Liver (tissue), 9 donors: Measurements from ENCODE around the gene CSNK1G1. TPM values are rescaled to one million over a fixed set of nuclear protein-coding genes. Genes with fewer than 3 reads are reported as not detected.

Experiments
- DNase-seq: peaks from one replicate; pipeline ENCODE4 v3.0.0-alpha.2; 2017; ENCODE audit warnings: low spot score
- H3K27ac ChIP-seq, 2 donors: one replicate each; pipeline ENCODE4 v1.7.0; 2013; ENCODE audit warnings: inconsistent platforms in 2 of 2, low read length in 2 of 2, control low read depth in 1 of 2, low read depth in 1 of 2, mild to moderate bottlenecking in 1 of 2
- H3K27me3 ChIP-seq, 4 donors: one replicate each; pipeline versions ENCODE4 v1.6.1 to v1.7.0; 2013; ENCODE audit warnings: low read length in 3 of 4, inconsistent platforms in 1 of 4, mild to moderate bottlenecking in 1 of 4, moderate library complexity in 1 of 4; ENCODE audit not compliant: control insufficient read depth in 4 of 4, insufficient read depth in 4 of 4
- H3K36me3 ChIP-seq, 4 donors: one replicate each; pipeline versions ENCODE4 v1.6.1 to v1.7.0; 2013; ENCODE audit warnings: low read length in 3 of 4, mild to moderate bottlenecking in 3 of 4, low read depth in 1 of 4, moderate library complexity in 1 of 4; ENCODE audit not compliant: control insufficient read depth in 4 of 4, insufficient read depth in 3 of 4
- H3K4me1 ChIP-seq, 4 donors: one replicate each; pipeline versions ENCODE4 v1.6.1 to v1.7.0; 2013; ENCODE audit warnings: low read length in 3 of 4, mild to moderate bottlenecking in 3 of 4, moderate library complexity in 1 of 4; ENCODE audit not compliant: control insufficient read depth in 4 of 4, insufficient read depth in 4 of 4
- H3K4me3 ChIP-seq, 3 donors: one replicate each; pipeline versions ENCODE4 v1.6.1 to v1.7.0; 2013; ENCODE audit warnings: low read length in 3 of 3, control low read depth in 1 of 3, low read depth in 1 of 3, mild to moderate bottlenecking in 1 of 3
- H3K9ac ChIP-seq, 2 donors: one replicate each; pipeline ENCODE4 v1.7.0; 2013; ENCODE audit warnings: low read length in 2 of 2, mild to moderate bottlenecking in 2 of 2, moderate library complexity in 2 of 2, control low read depth in 1 of 2, low read depth in 1 of 2
- H3K9me3 ChIP-seq, 4 donors: one replicate each; pipeline versions ENCODE4 v1.6.1 to v1.7.0; 2013; ENCODE audit warnings: low read length in 3 of 4; ENCODE audit not compliant: control insufficient read depth in 4 of 4
- ATF3 ChIP-seq: IDR thresholded peaks from 2 replicates; pipeline ENCODE4 v1.6.1; 2016; ENCODE audit warnings: antibody characterized with exemption
- CTCF ChIP-seq: fragments of 150-350 bp; IDR thresholded peaks from 2 replicates; pipeline ENCODE4 v1.5.1; 2017; ENCODE audit warnings: improper control_type of control experiment, low read depth, low read length; ENCODE audit not compliant: missing input control
- EGR1 ChIP-seq, 2 donors: IDR thresholded peaks; 2 replicates each; pipeline ENCODE4 v1.6.1; 2016 to 2018; ENCODE audit warnings: antibody characterized with exemption in 2 of 2, low read depth in 2 of 2
- FOXA1 ChIP-seq: IDR thresholded peaks from 2 replicates; pipeline ENCODE4 v1.6.1; 2016; ENCODE audit warnings: antibody characterized with exemption
- FOXA2 ChIP-seq: IDR thresholded peaks from 2 replicates; pipeline ENCODE4 v1.6.1; 2016; ENCODE audit warnings: antibody characterized with exemption
- GABPA ChIP-seq, 2 donors: IDR thresholded peaks in 1 of 2; conservative IDR thresholded peaks in 1 of 2; 2 replicates each; pipeline ENCODE4 v1.6.1; 2016; ENCODE audit warnings: antibody characterized with exemption in 2 of 2, mild to moderate bottlenecking in 1 of 2, moderate library complexity in 1 of 2
- HNF4A ChIP-seq, 2 donors: conservative IDR thresholded peaks; 2 replicates each; pipeline ENCODE4 v1.6.1; 2016; ENCODE audit warnings: antibody characterized with exemption in 2 of 2, mild to moderate bottlenecking in 2 of 2
- HNF4G ChIP-seq: IDR thresholded peaks from 2 replicates; pipeline ENCODE4 v1.6.1; 2016; ENCODE audit warnings: antibody characterized with exemption
- JUND ChIP-seq, 2 donors: IDR thresholded peaks; 2 replicates each; pipeline ENCODE4 v1.6.1; 2016; ENCODE audit warnings: antibody characterized with exemption in 2 of 2
- NR2F2 ChIP-seq: IDR thresholded peaks from 2 replicates; pipeline ENCODE4 v1.6.1; 2016; ENCODE audit warnings: antibody characterized with exemption
- RAD21 ChIP-seq, 2 donors: IDR thresholded peaks; 2 replicates each; pipeline ENCODE4 v1.6.1; 2016; ENCODE audit warnings: antibody characterized with exemption in 2 of 2, mild to moderate bottlenecking in 2 of 2
- REST ChIP-seq: IDR thresholded peaks from 2 replicates; pipeline ENCODE4 v1.6.1; 2016; ENCODE audit warnings: antibody characterized with exemption, mild to moderate bottlenecking
- RXRA ChIP-seq, 2 donors: IDR thresholded peaks; 2 replicates each; pipeline ENCODE4 v1.6.1; 2017 to 2018; ENCODE audit warnings: antibody characterized with exemption in 2 of 2, mild to moderate bottlenecking in 1 of 2
- SP1 ChIP-seq: IDR thresholded peaks from 2 replicates; pipeline ENCODE4 v1.6.1; 2018; ENCODE audit warnings: antibody characterized with exemption, mild to moderate bottlenecking
- TAF1 ChIP-seq: conservative IDR thresholded peaks from 2 replicates; pipeline ENCODE4 v1.6.1; 2016; ENCODE audit warnings: antibody characterized with exemption, mild to moderate bottlenecking
- YY1 ChIP-seq: IDR thresholded peaks from 2 replicates; pipeline ENCODE4 v1.6.1; 2016; ENCODE audit warnings: antibody characterized with exemption, mild to moderate bottlenecking
- WGBS: extraction: QIAGEN DNeasy Blood & Tissue Kit; methylation state at CpG from one replicate; pipeline ENCODE4 v1.1.7; 2013; 5-methylcytosine and 5-hydroxymethylcytosine counted together
- polyA plus RNA-seq, 2 donors: library from polyadenylated mRNA; stranded (reverse) in 1 of 2; unstranded in 1 of 2; fragments of 200-250 nt in 1 of 2; fragments of >200 nt in 1 of 2; fragmentation: Nextera tagmentation in 1 of 2; extraction: Ambion mirVana in 1 of 2; gene quantifications; one replicate each; pipeline versions ENCODE4 v1.2.1 to v1.2.3, GENCODE V29; 2013 to 2015
- total RNA-seq, 2 donors: library from RNA; depleted of rRNA; stranded (reverse); fragments of >200 nt; gene quantifications; one replicate each; pipeline ENCODE4 v1.2.3, GENCODE V29; 2014
- TF ChIP-seq, protein P1 (sequence below): IDR thresholded peaks from 2 replicates; pipeline ENCODE4 v1.6.1; 2016; ENCODE audit warnings: antibody characterized with exemption
- TF ChIP-seq, protein P2 (sequence below): IDR thresholded peaks from 2 replicates; pipeline ENCODE4 v1.6.1; 2016; ENCODE audit warnings: antibody characterized with exemption
- donor health status: healthy.
- donor health status: healthy.
- donor health status: healthy.
- donor health status: healthy.
- donor health status: healthy.

Gene CSNK1G1
- total and polyA plus RNA-seq, 4 donors = 1.7 to 9.1 (median 5.8) TPM

GRCh38 chr15:64163659-64164362 lies 192.2 kb downstream of the CSNK1G1 start:
- Histone ChIP-seq H3K4me3 (peak overlapping the region; percentile 9 to 51 (median 21)), H3K9ac (peak overlapping the region; percentile 4 to 75), H3K9me3 (no peaks in the 10 kb centered on the region), H3K4me1 (peaks cover 3 to 35% (median 21%) of the 10 kb centered on the region in 4 donors), H3K36me3 (peaks cover 9 to 15% (median 13%) of the 10 kb centered on the region in 4 donors), H3K27ac (peak overlapping the region; percentile 78 to 88), H3K27me3 (no peaks in the 10 kb centered on the region)
- 24% methylated on average over 14 of the region's 14 CpGs for WGBS
- DNase-seq = no peak
- TF ChIP-seq REST = peak; percentile 33
- no peak for TF ChIP-seq JUND (IDR thresholded peaks at IDR 0.05)
- peak; percentile 59 for TF ChIP-seq YY1
- TF ChIP-seq RXRA (IDR thresholded peaks at IDR 0.05) = peak; percentile 65 to 71
- TF ChIP-seq EGR1 (IDR thresholded peaks at IDR 0.05; ENCODE audit: low read depth in 2 of 2) = no peak
- peak; percentile 3 for TF ChIP-seq FOXA2
- peak; percentile 55 for TF ChIP-seq TAF1
- TF ChIP-seq NR2F2 = no peak
- TF ChIP-seq, protein P1, sequence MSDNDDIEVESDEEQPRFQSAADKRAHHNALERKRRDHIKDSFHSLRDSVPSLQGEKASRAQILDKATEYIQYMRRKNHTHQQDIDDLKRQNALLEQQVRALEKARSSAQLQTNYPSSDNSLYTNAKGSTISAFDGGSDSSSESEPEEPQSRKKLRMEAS = peak; percentile 8
- peak; percentile 45 for TF ChIP-seq ATF3
- TF ChIP-seq CTCF = peak; percentile 10
- peak; percentile 28 to 43 for TF ChIP-seq HNF4A (conservative IDR thresholded peaks at IDR 0.05)

- peak; percentile 95 for DNase-seq
- Histone ChIP-seq H3K9ac (peak within 1 kb of the TSS; percentile 93 to 97), H3K4me1 (peaks cover 3 to 38% (median 24%) of the 10 kb centered on the region in 4 donors), H3K4me3 (peak within 1 kb of the TSS; percentile 69 to 97 (median 93)), H3K27me3 (no peaks in the 10 kb centered on the region), H3K36me3 (peaks cover 14 to 23% (median 21%) of the 10 kb centered on the region in 4 donors), H3K27ac (peak within 1 kb of the TSS; percentile 88 to 92), H3K9me3 (no peaks in the 10 kb centered on the region)
- WGBS = under 1% methylated on average over 69 of the region's 69 CpGs
- TF ChIP-seq FOXA2 (peak; percentile 16), REST (peak; percentile 10), YY1 (peak; percentile 52), GABPA (IDR thresholded peaks at IDR 0.05 in 1 of 2, conservative IDR thresholded peaks at IDR 0.05 in 1 of 2) (peak; percentile 54 to 89), JUND (IDR thresholded peaks at IDR 0.05) (no peak), NR2F2 (peak; percentile 14), SP1 (peak; percentile 85), HNF4G (no peak), RAD21 (IDR thresholded peaks at IDR 0.05) (peak; percentile 53 to 59), EGR1 (IDR thresholded peaks at IDR 0.05; ENCODE audit: low read depth in 2 of 2) (peak in 1 of 2 donors; percentile 36), HNF4A (conservative IDR thresholded peaks at IDR 0.05) (peak in 1 of 2 donors; percentile 37), FOXA1 (peak; percentile 61)
- TF ChIP-seq, protein P2, sequence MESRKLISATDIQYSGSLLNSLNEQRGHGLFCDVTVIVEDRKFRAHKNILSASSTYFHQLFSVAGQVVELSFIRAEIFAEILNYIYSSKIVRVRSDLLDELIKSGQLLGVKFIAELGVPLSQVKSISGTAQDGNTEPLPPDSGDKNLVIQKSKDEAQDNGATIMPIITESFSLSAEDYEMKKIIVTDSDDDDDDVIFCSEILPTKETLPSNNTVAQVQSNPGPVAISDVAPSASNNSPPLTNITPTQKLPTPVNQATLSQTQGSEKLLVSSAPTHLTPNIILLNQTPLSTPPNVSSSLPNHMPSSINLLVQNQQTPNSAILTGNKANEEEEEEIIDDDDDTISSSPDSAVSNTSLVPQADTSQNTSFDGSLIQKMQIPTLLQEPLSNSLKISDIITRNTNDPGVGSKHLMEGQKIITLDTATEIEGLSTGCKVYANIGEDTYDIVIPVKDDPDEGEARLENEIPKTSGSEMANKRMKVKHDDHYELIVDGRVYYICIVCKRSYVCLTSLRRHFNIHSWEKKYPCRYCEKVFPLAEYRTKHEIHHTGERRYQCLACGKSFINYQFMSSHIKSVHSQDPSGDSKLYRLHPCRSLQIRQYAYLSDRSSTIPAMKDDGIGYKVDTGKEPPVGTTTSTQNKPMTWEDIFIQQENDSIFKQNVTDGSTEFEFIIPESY = peak; percentile 47
Observed at GRCh38 chr15:64162869-64163658, 192.9 kb downstream of the CSNK1G1 start, which contains the start of gene PPIB. PPIB (minus strand) TSS chr15:64163022; CDS start chr15:64162986, 36 bp downstream.
